ENCODE measurements around the gene MARCHF9.

MARCHF9 gene

DNA sequence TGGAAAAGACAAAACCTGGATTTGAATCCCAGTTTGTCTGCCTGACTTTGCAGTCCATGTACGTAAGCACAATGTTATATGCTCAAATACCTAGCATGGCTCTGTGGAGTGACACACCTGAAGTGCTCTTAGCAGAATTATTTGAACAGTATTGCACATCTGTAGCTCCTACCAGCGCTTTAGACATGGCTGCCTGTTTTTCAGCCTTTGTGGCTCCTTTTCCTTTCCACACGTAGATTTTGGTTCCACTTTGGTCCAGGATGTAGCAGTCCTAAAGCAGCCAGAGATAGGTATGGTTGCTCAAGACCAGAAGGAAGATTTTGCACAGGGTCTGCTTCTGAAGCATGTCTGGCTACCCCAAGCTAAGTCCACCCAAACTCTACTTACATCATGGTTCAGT, 54.5 kb downstream of the MARCHF9 start:
- DNase-seq (ENCODE audit: extremely low read depth, insufficient read length) = no peak
- Histone ChIP-seq H3K4me3 (replicated peaks; ENCODE audit: low read depth, low read length) (no peak overlapping the region), H3K36me3 (ENCODE audit: control insufficient read depth, insufficient read depth, low read length) (peaks cover 5% of the 10 kb centered on the region; the same call in 1 of the 2 replicates), H3K27me3 (replicated peaks; ENCODE audit: control insufficient read depth, insufficient read depth, low read length) (no peaks in the 10 kb centered on the region)
- TF ChIP-seq, protein P1, sequence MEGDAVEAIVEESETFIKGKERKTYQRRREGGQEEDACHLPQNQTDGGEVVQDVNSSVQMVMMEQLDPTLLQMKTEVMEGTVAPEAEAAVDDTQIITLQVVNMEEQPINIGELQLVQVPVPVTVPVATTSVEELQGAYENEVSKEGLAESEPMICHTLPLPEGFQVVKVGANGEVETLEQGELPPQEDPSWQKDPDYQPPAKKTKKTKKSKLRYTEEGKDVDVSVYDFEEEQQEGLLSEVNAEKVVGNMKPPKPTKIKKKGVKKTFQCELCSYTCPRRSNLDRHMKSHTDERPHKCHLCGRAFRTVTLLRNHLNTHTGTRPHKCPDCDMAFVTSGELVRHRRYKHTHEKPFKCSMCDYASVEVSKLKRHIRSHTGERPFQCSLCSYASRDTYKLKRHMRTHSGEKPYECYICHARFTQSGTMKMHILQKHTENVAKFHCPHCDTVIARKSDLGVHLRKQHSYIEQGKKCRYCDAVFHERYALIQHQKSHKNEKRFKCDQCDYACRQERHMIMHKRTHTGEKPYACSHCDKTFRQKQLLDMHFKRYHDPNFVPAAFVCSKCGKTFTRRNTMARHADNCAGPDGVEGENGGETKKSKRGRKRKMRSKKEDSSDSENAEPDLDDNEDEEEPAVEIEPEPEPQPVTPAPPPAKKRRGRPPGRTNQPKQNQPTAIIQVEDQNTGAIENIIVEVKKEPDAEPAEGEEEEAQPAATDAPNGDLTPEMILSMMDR (IDR thresholded peaks at IDR 0.05; ENCODE audit: insufficient read depth, low read length, poor library complexity, severe bottlenecking) = no peak

All from GM06990 (cell line).